ENCODE data around the gene PIGV. TPM values are rescaled to one million over a fixed set of nuclear protein-coding genes. Genes with fewer than 3 reads are reported as not detected.
"Not testable (repeated sequence)": the region's sequence is repeated elsewhere in the genome, so short reads cannot be mapped to it uniquely, and the experiment has no call there.

PIGV gene
- total RNA-seq, 1 donor from 2014 or later = 8.8 TPM

DNA sequence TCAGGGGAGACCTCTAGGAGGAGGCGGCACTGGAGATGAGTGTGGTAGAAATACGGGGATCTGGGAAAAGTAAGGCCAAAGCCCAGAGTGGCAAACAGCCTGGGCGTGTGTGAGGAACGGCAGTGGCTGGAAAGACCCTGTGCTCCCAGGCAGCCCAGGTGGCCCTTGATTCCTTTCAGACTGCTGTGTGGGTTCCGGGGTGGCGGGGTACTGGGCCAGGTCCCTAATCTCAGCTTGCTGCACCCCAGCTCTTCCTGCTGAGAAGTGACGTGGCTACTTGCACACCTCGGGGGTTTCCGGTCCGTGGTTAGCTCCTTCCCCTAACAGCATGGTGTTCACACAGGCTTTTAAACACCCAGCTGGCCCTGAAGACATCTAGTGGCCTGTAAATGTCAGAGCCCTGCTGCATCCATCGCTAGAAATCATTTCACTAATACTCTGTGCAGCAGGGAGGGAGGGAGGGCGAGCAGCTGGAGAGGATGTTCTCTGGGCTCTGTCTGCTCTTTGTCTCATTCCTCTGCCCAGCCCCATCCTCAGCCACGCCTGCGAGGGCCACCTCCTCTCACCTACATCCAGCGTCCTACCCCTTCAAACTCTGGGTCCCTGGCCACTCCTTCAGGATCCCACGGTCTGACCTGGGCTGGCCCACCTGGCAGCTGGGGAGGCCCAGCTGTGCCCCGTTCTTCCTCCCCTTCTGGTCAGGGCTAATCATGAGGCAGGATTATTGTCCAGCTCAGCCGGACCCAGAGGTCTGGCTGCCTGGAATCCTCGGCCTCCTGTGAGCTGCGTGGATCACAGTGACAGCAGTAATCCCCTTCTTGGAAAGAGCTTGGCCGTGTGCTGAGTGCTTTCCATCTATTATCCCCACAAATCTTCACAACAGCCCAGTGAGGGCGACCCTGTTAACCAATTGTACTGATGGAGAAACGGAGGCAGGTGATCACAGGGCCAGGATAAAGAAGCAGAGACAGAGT lies 46.0 kb downstream of the PIGV start:
- no peak for DNase-seq

DNA sequence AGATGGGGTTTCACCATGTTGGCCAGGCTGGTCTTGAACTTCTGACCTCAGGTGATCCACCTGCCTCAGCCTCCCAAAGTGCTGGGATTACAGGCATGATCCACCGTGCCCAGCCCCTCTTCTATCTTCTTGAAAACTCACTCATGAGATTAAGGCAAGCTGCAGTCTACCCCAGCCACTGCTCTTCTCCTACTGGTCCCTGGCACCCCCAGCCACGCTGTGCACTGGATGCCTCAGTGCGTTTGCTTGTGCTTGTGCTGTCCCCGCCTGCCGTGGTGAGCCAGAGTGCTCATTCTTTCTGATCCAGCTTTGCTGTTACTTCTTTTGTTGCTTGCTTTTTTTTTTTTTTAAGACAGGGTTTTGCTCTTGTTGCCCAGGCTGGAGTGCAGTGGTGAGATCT lies 49.9 kb downstream of the PIGV start:
- not testable (repeated sequence) for DNase-seq

DNA sequence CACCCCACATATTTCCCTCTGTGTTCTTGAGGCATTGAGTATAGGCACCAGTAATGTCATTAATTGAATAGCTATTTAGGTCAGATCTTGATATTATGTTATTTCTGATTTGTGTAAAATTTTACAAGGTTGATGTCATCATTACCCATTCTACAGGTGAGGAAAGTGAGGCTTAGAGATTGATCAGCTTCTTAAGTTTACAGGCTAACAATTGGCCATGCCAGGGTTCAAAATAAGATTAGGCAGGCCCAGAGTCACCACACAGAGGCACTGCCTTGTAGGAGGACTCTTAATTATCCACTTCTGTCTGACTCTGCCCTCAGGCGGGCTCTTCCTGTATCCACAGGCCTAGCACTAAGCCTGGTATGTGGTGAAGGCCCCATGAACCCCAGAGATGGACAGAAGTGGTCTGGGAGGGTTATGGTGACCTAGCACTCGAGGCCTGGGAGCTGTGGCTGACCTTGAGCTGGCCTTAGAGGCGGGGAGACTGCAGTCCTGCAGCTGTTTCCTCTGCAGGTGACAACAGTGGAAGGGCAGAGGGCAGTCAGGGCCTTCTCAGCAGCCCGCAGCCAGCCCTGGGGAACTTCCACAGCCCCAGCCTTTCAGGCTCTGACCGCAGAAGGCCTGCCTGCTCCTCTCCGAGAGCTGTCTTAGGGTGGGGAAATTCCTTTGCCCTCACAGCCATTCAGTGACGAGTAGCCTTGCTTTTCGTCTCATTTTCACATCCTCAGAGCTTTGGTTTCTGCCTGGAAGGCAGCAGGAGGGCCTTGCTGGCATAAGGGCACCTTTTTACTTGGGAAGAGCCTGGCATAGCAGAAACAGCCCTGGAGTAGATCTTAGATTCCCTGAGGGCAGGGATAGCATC lies 51.0 kb downstream of the PIGV start:
- DNase-seq = no peak

DNA sequence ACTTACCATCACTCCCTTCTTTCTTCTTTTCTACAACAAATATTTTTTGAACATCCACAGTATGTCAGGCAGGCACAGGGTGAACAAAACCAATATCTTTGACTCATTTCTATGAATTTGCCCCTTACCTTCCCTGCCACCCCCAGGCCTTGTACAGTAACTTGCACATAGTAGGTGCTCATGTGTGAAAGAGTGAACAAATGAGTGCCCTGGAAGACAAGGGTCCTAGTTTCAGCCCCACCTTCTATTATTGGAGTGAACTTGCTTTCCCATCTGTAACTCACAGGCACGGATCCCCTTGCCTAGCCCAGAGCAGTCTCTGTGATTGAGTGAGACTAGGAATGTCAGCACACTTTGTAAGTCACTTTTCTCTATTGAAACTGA lies 51.6 kb downstream of the PIGV start:
- no peak for DNase-seq

DNA sequence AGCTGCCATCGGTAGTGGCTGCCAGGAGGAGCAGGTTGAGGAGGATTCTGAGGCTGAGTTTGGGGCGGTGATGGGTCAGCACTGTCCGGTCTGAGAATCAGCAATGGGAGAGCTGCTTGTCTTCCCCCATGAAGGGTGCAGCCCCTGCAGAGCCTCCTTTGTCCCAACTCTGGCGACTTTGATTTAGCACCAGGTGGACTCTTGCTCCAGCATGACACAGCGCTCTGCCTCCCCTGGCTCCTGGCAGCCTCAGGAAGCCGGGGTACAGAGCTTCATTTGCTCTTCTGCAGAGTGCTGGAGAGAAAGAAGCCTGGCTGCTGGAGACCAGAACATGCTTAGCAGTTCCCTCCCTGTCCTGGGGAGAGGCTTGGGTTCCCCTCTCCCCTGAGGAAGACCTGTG lies 52.0 kb downstream of the PIGV start:
- DNase-seq = no peak

DNA sequence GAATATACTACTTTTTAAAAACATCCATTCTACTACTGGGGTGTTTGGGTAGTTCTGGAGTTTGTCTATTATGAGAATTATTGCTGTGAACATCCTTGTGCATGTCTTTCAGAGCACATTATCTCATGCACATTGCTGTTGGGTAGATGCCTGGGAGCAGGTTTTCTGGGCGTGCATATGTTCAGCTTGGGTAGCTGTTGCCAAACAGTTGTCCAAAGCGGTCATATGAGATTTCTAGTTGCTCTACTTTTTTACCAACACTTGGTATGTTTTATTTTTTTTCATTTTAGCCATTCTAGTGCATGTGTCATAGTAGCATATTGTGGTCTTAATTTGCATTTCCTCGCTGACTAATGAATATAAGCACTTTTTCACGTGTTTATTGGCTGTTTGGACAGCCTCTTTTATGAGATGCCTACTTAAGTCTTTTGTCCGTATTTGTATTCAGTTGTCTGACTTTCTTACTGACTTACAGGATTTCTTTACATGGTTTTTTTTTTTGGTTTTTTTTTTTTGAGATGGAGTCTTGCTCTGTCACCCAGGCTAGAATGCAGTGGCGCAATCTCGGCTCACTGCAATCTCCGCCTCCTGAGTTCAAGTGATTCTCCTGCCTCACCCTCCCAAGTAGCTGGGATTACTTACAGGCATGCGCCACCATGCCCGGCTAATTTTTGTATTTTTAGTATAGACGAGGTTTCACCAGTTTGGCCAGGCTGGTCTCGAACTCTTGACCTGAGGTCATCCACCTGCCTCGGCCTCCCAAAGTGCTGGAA lies 56.9 kb downstream of the PIGV start:
- DNase-seq = peak; percentile 62

DNA sequence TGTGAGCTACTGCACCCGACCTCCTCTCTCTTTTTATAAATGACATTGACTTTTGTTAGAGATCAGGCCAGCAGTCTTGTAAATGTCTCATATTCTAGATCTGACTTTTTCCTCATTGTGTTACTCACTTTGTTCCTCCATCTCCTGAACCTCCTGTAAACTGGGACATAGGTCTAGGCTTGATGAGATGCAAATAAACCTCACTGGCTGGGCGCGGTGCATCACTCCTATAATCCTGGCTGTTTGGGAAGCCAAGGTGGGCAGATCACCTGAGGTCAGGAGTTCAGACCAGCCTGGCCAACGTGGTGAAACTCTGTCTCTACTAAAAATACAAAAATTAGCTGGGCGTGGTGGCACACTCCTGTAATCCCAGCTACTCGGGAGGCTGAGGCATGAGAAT lies 60.1 kb downstream of the PIGV start:
- not testable (repeated sequence) for DNase-seq

Small RNAs within 50 kb of the gene (small RNA-seq; reads per million reads assigned to genes)
- gene RN7SL165P (ENCODE audit: low replicate concordance) = not detected

Other genes with a start within 250 kb of the PIGV start
- gene ARID1A, start 91.9 kb upstream of the PIGV start, total RNA-seq = 38.7 TPM
- 8.2 TPM for gene ZDHHC18, start 38.7 kb downstream of the PIGV start, total RNA-seq
- 66.7 TPM for gene SFN, start 75.2 kb downstream of the PIGV start, total RNA-seq
- gene GPN2, start 102.3 kb downstream of the PIGV start, total RNA-seq = 10.2 TPM
- 10.5 TPM for gene GPATCH3, start 112.5 kb downstream of the PIGV start, total RNA-seq
- gene NR0B2, start 126.0 kb downstream of the PIGV start, total RNA-seq = not detected
- 30.1 TPM for gene NUDC, start 133.8 kb downstream of the PIGV start, total RNA-seq
- 2.3 TPM for gene KDF1, start 172.5 kb downstream of the PIGV start, total RNA-seq
- gene TRNP1, start 205.7 kb downstream of the PIGV start, total RNA-seq = 4.5 TPM
- gene TENT5B, start 224.9 kb downstream of the PIGV start, total RNA-seq = 4.2 TPM